ENCODE measurements around the gene YLPM1. TPM values are rescaled to one million over a fixed set of nuclear protein-coding genes. Genes with fewer than 3 reads are reported as not detected.

YLPM1 gene
- total and polyA plus RNA-seq, 4 donors: 11.8 to 79.9 (median 39.2) TPM

DNA sequence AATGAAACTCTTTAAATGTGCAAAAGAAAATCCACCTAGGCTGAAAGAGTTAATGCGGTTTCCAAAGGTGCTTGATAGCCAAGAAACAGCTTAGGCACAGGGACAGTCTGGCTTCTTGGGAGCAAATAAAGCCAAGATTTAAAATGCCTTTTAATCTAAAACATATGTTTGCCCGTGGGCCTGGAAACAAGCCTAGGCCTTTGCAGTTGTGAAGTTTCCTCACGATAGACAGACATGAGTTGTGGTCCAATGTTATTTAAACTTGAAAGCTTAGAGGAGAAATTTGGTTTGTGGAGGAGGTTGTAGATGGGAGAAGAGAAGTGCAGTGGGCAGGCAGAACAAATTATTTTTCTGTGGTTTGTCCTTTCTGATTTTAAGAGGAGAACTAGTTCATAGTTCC lies 83.1 kb downstream of the YLPM1 start:
- no peaks in the 10 kb centered on the region for H3K27me3 ChIP-seq (ENCODE audit: control insufficient read depth in 1 of 2, insufficient read depth in 2 of 2, low read length in 1 of 2)
- H3K36me3 ChIP-seq (ENCODE audit: control insufficient read depth in 1 of 2, insufficient read depth in 2 of 2, low read length in 1 of 2): peaks cover 0 to 1% of the 10 kb centered on the region in 2 donors
- 17 to 22% methylated on average over 3 of the region's 3 CpGs for WGBS, 2 donors
- no peak overlapping the region for H3K4me3 ChIP-seq (ENCODE audit: low read length in 2 of 2)
- no peaks in the 10 kb centered on the region for H3K4me1 ChIP-seq (ENCODE audit: control insufficient read depth in 1 of 2, insufficient read depth in 2 of 2, low read length in 2 of 2)
- no peaks in the 10 kb centered on the region for H3K9me3 ChIP-seq (ENCODE audit: control insufficient read depth, low read length)
- DNase-seq: no peak
- no peak for ATAC-seq (ENCODE audit: low FRiP score)
- H3K27ac ChIP-seq (ENCODE audit: low read depth in 1 of 2, low read length in 2 of 2): no peak overlapping the region
- intact Hi-C loops (cut with DNase I): no loop called here

DNA sequence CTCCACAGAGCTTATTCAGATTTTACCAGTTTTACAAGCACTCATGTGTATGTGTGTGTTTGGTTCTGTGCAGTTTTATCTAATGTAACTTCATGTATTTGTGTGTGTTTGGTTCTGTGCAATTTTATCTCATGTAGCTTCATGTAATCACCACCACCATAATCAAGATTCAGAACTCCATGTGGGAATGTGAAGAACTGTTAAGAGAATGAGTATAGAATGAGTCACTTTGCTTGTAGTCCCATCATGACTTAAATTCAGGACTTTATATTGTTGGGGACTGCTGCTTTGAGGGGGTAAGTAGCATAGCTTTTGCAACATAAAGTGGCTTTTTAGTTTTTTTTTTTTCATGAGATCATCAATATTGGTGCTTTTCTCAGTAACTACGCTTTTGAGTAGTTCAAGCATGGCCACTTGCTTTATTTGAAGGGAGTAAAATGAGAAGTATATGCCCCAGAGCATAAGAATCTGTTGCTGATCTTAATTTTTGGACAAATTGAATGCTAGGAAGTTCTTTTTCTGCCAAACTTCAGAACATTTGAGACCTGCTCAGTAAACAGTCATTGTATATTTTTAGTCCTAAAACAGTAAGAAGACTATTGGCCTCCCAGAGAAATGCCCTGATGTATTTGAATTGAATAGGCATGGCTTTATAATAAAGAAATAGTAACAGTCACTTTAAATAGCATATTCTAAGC lies 84.0 kb downstream of the YLPM1 start:
- intact Hi-C loops (cut with DNase I): no loop called here
- Histone ChIP-seq H3K4me3 (ENCODE audit: low read length in 2 of 2) (no peak overlapping the region), H3K9me3 (ENCODE audit: control insufficient read depth, low read length) (no peaks in the 10 kb centered on the region), H3K36me3 (ENCODE audit: control insufficient read depth in 1 of 2, insufficient read depth in 2 of 2, low read length in 1 of 2) (no peaks in the 10 kb centered on the region), H3K4me1 (ENCODE audit: control insufficient read depth in 1 of 2, insufficient read depth in 2 of 2, low read length in 2 of 2) (no peaks in the 10 kb centered on the region), H3K27ac (ENCODE audit: low read depth in 1 of 2, low read length in 2 of 2) (no peak overlapping the region), H3K27me3 (ENCODE audit: control insufficient read depth in 1 of 2, insufficient read depth in 2 of 2, low read length in 1 of 2) (no peaks in the 10 kb centered on the region)
- WGBS, 2 donors: 84 to 90% methylated on average over 1 of the region's 1 CpG
- ATAC-seq (ENCODE audit: low FRiP score): no peak
- no peak for DNase-seq

DNA sequence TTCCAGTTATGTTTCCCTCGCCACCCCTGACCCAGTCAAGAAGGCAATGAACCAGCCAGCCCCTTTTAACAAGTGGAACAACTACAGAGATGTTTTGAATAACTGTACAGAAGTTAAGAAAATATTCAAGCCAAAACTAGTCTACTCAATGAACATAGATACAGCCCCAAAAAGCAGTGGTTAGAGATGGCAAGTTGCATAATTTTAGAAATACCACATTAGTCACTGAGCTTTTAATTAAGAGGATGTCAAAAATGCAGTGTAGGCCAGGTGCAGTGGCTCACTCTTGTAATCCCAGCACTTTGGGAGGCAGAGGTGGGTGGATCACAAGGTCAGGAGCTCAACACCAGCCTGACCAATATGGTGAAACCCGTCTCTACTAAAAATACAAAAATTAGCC lies 85.7 kb downstream of the YLPM1 start:
- no peak for ATAC-seq (ENCODE audit: low FRiP score)
- Histone ChIP-seq H3K4me3 (ENCODE audit: low read length in 2 of 2) (no peak overlapping the region), H3K4me1 (ENCODE audit: control insufficient read depth in 1 of 2, insufficient read depth in 2 of 2, low read length in 2 of 2) (no peaks in the 10 kb centered on the region), H3K27ac (ENCODE audit: low read depth in 1 of 2, low read length in 2 of 2) (no peak overlapping the region), H3K36me3 (ENCODE audit: control insufficient read depth in 1 of 2, insufficient read depth in 2 of 2, low read length in 1 of 2) (no peaks in the 10 kb centered on the region), H3K27me3 (ENCODE audit: control insufficient read depth in 1 of 2, insufficient read depth in 2 of 2, low read length in 1 of 2) (no peaks in the 10 kb centered on the region), H3K9me3 (ENCODE audit: control insufficient read depth, low read length) (no peaks in the 10 kb centered on the region)
- intact Hi-C loops (cut with DNase I): no loop called here
- DNase-seq: no peak
- WGBS, 2 donors: 91 to 93% methylated on average over 2 of the region's 2 CpGs

DNA sequence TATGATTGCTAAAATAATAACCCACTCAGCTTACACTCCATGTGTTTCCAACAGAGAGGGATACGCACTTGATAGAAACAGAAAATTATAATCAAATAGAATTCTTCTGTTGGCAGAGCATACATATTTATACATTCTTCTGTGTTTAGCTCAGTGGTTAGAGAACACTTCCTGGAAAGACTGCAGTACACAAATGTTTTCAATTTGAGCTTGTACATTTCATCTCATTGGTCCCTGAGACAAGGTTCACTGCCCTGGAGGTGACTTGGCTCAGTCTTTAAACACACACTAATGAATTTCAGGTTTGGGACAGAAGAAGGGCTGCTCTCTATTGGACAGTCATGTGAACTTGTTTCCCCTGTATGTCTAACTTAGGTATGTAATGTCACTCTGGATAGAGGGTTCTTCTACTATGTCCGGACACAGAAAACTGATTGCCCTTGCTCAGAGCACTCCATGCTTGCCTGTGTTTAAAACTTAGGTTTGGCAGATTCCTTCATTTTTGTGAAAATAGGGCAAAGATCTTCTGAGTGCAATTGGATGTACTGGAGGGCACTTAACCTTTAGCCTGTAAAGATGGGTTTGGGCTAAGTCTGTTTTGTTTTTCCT lies 89.9 kb downstream of the YLPM1 start:
- intact Hi-C loops (cut with DNase I): no loop called here
- no peaks in the 10 kb centered on the region for H3K27me3 ChIP-seq (ENCODE audit: control insufficient read depth in 1 of 2, insufficient read depth in 2 of 2, low read length in 1 of 2)
- no peaks in the 10 kb centered on the region for H3K36me3 ChIP-seq (ENCODE audit: control insufficient read depth in 1 of 2, insufficient read depth in 2 of 2, low read length in 1 of 2)
- no peak overlapping the region for H3K4me3 ChIP-seq (ENCODE audit: low read length in 2 of 2)
- ATAC-seq (ENCODE audit: low FRiP score) (no peak), DNase-seq (no peak)
- H3K4me1 ChIP-seq (ENCODE audit: control insufficient read depth in 1 of 2, insufficient read depth in 2 of 2, low read length in 2 of 2): no peaks in the 10 kb centered on the region
- 12 to 15% methylated on average over 2 of the region's 2 CpGs for WGBS, 2 donors
- no peaks in the 10 kb centered on the region for H3K9me3 ChIP-seq (ENCODE audit: control insufficient read depth, low read length)
- no peak overlapping the region for H3K27ac ChIP-seq (ENCODE audit: low read depth in 1 of 2, low read length in 2 of 2)

DNA sequence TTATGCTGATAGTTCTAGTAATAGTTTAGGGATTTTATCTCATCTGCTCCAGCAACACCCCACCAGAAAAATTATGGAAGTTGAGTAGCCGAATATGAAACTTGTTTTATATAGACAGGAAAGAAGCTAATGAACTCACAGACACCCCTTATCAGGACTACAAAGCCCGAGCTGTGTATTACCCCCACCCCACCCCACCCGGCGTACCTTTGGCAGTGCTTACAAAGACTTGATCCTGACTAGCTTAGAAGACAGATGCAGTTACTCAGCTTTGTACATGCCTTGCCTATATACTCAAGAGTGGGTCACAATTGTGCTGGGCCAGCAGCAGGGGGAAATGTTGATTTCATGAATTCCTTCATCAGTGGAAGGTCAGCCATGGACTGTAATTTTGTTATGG lies 90.5 kb downstream of the YLPM1 start:
- H3K4me1 ChIP-seq (ENCODE audit: control insufficient read depth in 1 of 2, insufficient read depth in 2 of 2, low read length in 2 of 2): no peaks in the 10 kb centered on the region
- no peaks in the 10 kb centered on the region for H3K27me3 ChIP-seq (ENCODE audit: control insufficient read depth in 1 of 2, insufficient read depth in 2 of 2, low read length in 1 of 2)
- intact Hi-C loops (cut with DNase I): no loop called here
- DNase-seq (no peak), ATAC-seq (ENCODE audit: low FRiP score) (no peak)
- no peak overlapping the region for H3K27ac ChIP-seq (ENCODE audit: low read depth in 1 of 2, low read length in 2 of 2)
- no peak overlapping the region for H3K4me3 ChIP-seq (ENCODE audit: low read length in 2 of 2)
- no peaks in the 10 kb centered on the region for H3K9me3 ChIP-seq (ENCODE audit: control insufficient read depth, low read length)
- no peaks in the 10 kb centered on the region for H3K36me3 ChIP-seq (ENCODE audit: control insufficient read depth in 1 of 2, insufficient read depth in 2 of 2, low read length in 1 of 2)
- WGBS, 2 donors: 53 to 60% methylated on average over 4 of the region's 4 CpGs

DNA sequence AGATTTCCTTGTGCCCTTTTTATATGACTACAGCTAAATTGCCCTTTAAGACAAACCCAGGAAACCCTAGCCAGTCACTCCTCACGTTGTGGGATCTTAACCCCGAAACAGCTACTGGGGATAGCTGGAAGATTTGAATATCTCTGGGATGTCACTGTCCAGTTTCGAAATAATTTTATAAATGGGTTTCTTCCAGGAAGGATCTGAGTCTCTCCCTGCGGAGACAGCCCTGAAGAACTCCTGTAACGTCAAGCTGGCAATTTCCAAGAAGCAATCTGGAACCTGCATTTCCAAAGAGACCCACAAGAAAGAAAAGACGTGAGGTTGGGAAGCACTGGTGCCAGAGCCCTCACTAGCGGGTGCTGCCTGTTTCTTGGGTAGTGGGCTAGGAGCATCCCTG lies 91.9 kb downstream of the YLPM1 start:
- no peak for DNase-seq
- ATAC-seq (ENCODE audit: low FRiP score): no peak
- no peaks in the 10 kb centered on the region for H3K9me3 ChIP-seq (ENCODE audit: control insufficient read depth, low read length)
- no peak overlapping the region for H3K27ac ChIP-seq (ENCODE audit: low read depth in 1 of 2, low read length in 2 of 2)
- H3K4me3 ChIP-seq (ENCODE audit: low read length in 2 of 2): no peak overlapping the region
- 82 to 83% methylated on average over 7 of the region's 7 CpGs for WGBS, 2 donors
- intact Hi-C loops (cut with DNase I): no loop called here
- H3K27me3 ChIP-seq (ENCODE audit: control insufficient read depth in 1 of 2, insufficient read depth in 2 of 2, low read length in 1 of 2): no peaks in the 10 kb centered on the region
- H3K36me3 ChIP-seq (ENCODE audit: control insufficient read depth in 1 of 2, insufficient read depth in 2 of 2, low read length in 1 of 2): no peaks in the 10 kb centered on the region
- H3K4me1 ChIP-seq (ENCODE audit: control insufficient read depth in 1 of 2, insufficient read depth in 2 of 2, low read length in 2 of 2): no peaks in the 10 kb centered on the region

DNA sequence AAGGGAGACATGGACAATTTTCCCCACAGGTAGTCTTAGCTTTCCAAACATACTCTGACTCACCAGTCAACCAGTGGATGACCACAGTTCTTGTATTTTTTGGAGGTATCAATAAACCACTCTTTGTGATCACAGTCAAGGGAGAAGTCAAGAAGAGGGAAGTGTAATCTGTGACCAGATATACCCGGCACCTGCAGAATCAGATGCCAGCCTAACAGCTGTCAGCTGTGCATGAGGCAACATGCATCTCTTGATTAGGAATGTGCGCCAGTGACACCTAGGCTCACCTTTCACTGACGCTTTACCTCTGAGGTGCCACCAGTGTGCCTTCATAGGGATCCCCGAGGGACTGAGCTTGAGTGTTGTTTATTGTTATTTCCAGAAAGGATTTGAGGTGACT lies 92.8 kb downstream of the YLPM1 start:
- Histone ChIP-seq H3K4me3 (ENCODE audit: low read length in 2 of 2) (no peak overlapping the region), H3K27me3 (ENCODE audit: control insufficient read depth in 1 of 2, insufficient read depth in 2 of 2, low read length in 1 of 2) (no peaks in the 10 kb centered on the region), H3K4me1 (ENCODE audit: control insufficient read depth in 1 of 2, insufficient read depth in 2 of 2, low read length in 2 of 2) (no peaks in the 10 kb centered on the region), H3K27ac (ENCODE audit: low read depth in 1 of 2, low read length in 2 of 2) (no peak overlapping the region), H3K36me3 (ENCODE audit: control insufficient read depth in 1 of 2, insufficient read depth in 2 of 2, low read length in 1 of 2) (no peaks in the 10 kb centered on the region), H3K9me3 (ENCODE audit: control insufficient read depth, low read length) (no peaks in the 10 kb centered on the region)
- no peak for ATAC-seq (ENCODE audit: low FRiP score)
- no peak for DNase-seq
- intact Hi-C loops (cut with DNase I): no loop called here
- WGBS, 2 donors: 79 to 93% methylated on average over 4 of the region's 4 CpGs

DNA sequence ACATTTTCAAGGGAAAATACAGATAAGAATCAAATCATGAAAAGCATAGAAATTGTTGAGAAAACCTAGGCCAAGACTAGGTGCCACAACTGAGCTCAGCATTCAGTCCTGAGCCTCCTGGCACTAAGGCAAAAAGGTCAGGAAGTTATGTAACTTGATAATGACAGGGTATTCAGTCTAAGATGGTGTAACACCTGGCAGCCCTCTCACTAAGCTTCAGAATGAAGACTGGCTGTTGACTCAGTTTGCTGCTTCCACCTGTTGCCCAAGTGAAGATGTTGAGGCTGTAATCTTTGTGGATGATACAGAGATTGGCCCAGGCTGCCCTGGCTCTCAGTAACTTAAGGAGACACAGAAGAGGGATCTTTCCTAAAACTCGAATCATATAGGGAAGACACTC lies 93.2 kb downstream of the YLPM1 start:
- H3K9me3 ChIP-seq (ENCODE audit: control insufficient read depth, low read length): no peaks in the 10 kb centered on the region
- 90 to 92% methylated on average over 1 of the region's 1 CpG for WGBS, 2 donors
- no peak overlapping the region for H3K27ac ChIP-seq (ENCODE audit: low read depth in 1 of 2, low read length in 2 of 2)
- intact Hi-C loops (cut with DNase I): no loop called here
- H3K27me3 ChIP-seq (ENCODE audit: control insufficient read depth in 1 of 2, insufficient read depth in 2 of 2, low read length in 1 of 2): no peaks in the 10 kb centered on the region
- H3K36me3 ChIP-seq (ENCODE audit: control insufficient read depth in 1 of 2, insufficient read depth in 2 of 2, low read length in 1 of 2): no peaks in the 10 kb centered on the region
- H3K4me3 ChIP-seq (ENCODE audit: low read length in 2 of 2): no peak overlapping the region
- ATAC-seq (ENCODE audit: low FRiP score) (no peak), DNase-seq (no peak)
- no peaks in the 10 kb centered on the region for H3K4me1 ChIP-seq (ENCODE audit: control insufficient read depth in 1 of 2, insufficient read depth in 2 of 2, low read length in 2 of 2)

DNA sequence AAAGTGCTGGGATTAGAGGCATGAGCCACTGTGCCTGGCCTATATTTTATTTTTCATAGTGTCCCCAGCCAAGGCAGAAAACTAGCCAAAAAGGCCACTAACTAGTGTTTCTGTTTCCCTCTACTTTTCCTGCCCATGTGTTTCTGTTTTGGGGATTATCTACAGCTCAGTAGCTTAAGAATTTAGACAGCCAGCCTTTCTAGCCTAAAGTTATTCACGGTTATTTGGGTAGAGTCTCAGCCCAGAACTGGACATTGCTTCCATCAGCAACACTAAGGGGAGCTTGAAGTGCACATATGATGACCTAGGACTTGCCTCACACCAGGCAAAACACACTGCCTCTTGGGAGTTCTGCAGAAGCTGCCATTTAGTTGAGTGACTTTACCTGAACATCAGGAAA lies 94.9 kb downstream of the YLPM1 start:
- ATAC-seq (ENCODE audit: low FRiP score) (no peak), DNase-seq (no peak)
- no peaks in the 10 kb centered on the region for H3K4me1 ChIP-seq (ENCODE audit: control insufficient read depth in 1 of 2, insufficient read depth in 2 of 2, low read length in 2 of 2)
- H3K27ac ChIP-seq (ENCODE audit: low read depth in 1 of 2, low read length in 2 of 2): no peak overlapping the region
- H3K4me3 ChIP-seq (ENCODE audit: low read length in 2 of 2): no peak overlapping the region
- WGBS, 2 donors: 34 to 39% methylated on average over 1 of the region's 1 CpG
- H3K27me3 ChIP-seq (ENCODE audit: control insufficient read depth in 1 of 2, insufficient read depth in 2 of 2, low read length in 1 of 2): no peaks in the 10 kb centered on the region
- no peaks in the 10 kb centered on the region for H3K36me3 ChIP-seq (ENCODE audit: control insufficient read depth in 1 of 2, insufficient read depth in 2 of 2, low read length in 1 of 2)
- intact Hi-C loops (cut with DNase I): no loop called here
- H3K9me3 ChIP-seq (ENCODE audit: control insufficient read depth, low read length): no peaks in the 10 kb centered on the region
